ENCODE results near the gene ST6GALNAC6.

GRCh38 chr9:127886401-127886972, 12.9 kb downstream of the ST6GALNAC6 start:
- TF ChIP-seq RAD21 (IDR thresholded peaks at IDR 0.05) (no peak), CTCF (IDR thresholded peaks at IDR 0.05; ENCODE audit: low read depth, low read length, missing input control) (no peak), JUND (IDR thresholded peaks at IDR 0.05) (no peak), TAF1 (conservative IDR thresholded peaks at IDR 0.05) (no peak), NR2F2 (IDR thresholded peaks at IDR 0.05) (no peak), GABPA (IDR thresholded peaks at IDR 0.05 in 1 of 2, conservative IDR thresholded peaks at IDR 0.05 in 1 of 2) (no peak), ATF3 (IDR thresholded peaks at IDR 0.05) (no peak), YY1 (IDR thresholded peaks at IDR 0.05) (no peak), SP1 (IDR thresholded peaks at IDR 0.05) (peak; percentile 48), MAX (IDR thresholded peaks at IDR 0.05) (no peak), FOXA1 (IDR thresholded peaks at IDR 0.05) (no peak)
- TF ChIP-seq, protein P1, sequence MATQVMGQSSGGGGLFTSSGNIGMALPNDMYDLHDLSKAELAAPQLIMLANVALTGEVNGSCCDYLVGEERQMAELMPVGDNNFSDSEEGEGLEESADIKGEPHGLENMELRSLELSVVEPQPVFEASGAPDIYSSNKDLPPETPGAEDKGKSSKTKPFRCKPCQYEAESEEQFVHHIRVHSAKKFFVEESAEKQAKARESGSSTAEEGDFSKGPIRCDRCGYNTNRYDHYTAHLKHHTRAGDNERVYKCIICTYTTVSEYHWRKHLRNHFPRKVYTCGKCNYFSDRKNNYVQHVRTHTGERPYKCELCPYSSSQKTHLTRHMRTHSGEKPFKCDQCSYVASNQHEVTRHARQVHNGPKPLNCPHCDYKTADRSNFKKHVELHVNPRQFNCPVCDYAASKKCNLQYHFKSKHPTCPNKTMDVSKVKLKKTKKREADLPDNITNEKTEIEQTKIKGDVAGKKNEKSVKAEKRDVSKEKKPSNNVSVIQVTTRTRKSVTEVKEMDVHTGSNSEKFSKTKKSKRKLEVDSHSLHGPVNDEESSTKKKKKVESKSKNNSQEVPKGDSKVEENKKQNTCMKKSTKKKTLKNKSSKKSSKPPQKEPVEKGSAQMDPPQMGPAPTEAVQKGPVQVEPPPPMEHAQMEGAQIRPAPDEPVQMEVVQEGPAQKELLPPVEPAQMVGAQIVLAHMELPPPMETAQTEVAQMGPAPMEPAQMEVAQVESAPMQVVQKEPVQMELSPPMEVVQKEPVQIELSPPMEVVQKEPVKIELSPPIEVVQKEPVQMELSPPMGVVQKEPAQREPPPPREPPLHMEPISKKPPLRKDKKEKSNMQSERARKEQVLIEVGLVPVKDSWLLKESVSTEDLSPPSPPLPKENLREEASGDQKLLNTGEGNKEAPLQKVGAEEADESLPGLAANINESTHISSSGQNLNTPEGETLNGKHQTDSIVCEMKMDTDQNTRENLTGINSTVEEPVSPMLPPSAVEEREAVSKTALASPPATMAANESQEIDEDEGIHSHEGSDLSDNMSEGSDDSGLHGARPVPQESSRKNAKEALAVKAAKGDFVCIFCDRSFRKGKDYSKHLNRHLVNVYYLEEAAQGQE (IDR thresholded peaks at IDR 0.05): no peak
- TF ChIP-seq, protein P2, sequence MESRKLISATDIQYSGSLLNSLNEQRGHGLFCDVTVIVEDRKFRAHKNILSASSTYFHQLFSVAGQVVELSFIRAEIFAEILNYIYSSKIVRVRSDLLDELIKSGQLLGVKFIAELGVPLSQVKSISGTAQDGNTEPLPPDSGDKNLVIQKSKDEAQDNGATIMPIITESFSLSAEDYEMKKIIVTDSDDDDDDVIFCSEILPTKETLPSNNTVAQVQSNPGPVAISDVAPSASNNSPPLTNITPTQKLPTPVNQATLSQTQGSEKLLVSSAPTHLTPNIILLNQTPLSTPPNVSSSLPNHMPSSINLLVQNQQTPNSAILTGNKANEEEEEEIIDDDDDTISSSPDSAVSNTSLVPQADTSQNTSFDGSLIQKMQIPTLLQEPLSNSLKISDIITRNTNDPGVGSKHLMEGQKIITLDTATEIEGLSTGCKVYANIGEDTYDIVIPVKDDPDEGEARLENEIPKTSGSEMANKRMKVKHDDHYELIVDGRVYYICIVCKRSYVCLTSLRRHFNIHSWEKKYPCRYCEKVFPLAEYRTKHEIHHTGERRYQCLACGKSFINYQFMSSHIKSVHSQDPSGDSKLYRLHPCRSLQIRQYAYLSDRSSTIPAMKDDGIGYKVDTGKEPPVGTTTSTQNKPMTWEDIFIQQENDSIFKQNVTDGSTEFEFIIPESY (IDR thresholded peaks at IDR 0.05): no peak
